ENCODE results near the gene PKP1.

PKP1 gene

DNA sequence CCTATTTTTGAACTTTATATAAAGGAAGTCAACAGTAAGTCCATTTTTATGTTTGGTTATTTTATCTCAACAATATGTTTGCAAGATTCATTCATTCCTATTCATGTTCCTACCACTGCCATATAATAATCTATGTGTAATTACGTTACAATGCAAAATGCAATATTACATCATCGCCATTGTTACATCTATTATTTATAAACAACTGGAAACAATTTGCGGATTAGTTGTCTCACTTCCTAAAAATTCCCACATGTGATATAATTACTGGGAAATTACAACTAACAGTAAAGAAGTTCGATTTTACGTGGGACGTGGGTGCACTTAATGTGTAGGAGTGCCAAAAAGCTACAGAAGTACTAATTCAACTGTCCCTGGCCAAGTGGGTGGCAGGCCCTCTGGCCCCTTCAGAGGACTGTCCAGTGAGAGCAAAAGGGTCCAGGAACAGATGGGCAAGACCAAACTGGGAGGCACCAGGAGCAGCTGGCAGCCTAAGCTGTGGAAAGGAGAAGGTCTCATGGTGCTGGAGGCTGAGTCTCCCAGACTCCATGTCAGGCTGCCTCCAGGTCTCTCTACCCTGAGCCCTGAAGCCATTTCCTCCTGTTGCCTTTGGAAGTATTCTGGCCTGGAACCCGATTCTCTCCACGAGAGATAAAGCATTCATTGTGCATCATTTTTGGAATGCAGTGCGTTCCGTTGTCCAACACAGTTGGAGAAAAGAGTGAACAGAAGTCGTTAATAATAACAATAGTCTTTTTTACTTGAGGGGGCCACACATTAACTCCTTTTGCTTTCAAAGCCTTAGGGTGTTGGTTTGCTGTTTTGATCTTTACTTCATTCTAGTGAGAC lies 51.2 kb downstream of the PKP1 start:
- H3K9ac ChIP-seq (ENCODE audit: low read length) = no peak overlapping the region
- no peak for DNase-seq

GRCh38 chr1:201335174-201335870 lies 52.0 kb downstream of the PKP1 start:
- Histone ChIP-seq H4K20me1 (ENCODE audit: insufficient read depth, low read length) (no peaks in the 10 kb centered on the region), H3K27ac (ENCODE audit: low read length) (no peak overlapping the region), H3K79me2 (ENCODE audit: low read length) (no peaks in the 10 kb centered on the region), H3K4me3 (ENCODE audit: low read length) (no peak overlapping the region), H3K27me3 (replicated peaks; ENCODE audit: insufficient read depth, low read length) (no peaks in the 10 kb centered on the region), H3K9me3 (replicated peaks; ENCODE audit: insufficient read depth, low read length) (no peaks in the 10 kb centered on the region), H3K4me1 (ENCODE audit: low read length) (no peaks in the 10 kb centered on the region), H2AFZ (ENCODE audit: low read length) (no peak overlapping the region), H3K4me2 (ENCODE audit: low read depth, low read length) (no peak overlapping the region), H3K9ac (ENCODE audit: low read length) (no peak overlapping the region), H3K36me3 (replicated peaks; ENCODE audit: insufficient read depth, low read length) (no peaks in the 10 kb centered on the region), H3F3A (ENCODE audit: insufficient read depth, low read length) (no peaks in the 10 kb centered on the region), H3K9me2 (replicated peaks; ENCODE audit: insufficient read depth, low read length) (no peaks in the 10 kb centered on the region)
- TF ChIP-seq EZH2 (optimal IDR thresholded peaks at IDR 0.05; ENCODE audit: low read depth, low read length) (no peak), EZH2phosphoT487 (IDR thresholded peaks at IDR 0.05; ENCODE audit: low read length) (no peak)
- TF ChIP-seq, protein P1, sequence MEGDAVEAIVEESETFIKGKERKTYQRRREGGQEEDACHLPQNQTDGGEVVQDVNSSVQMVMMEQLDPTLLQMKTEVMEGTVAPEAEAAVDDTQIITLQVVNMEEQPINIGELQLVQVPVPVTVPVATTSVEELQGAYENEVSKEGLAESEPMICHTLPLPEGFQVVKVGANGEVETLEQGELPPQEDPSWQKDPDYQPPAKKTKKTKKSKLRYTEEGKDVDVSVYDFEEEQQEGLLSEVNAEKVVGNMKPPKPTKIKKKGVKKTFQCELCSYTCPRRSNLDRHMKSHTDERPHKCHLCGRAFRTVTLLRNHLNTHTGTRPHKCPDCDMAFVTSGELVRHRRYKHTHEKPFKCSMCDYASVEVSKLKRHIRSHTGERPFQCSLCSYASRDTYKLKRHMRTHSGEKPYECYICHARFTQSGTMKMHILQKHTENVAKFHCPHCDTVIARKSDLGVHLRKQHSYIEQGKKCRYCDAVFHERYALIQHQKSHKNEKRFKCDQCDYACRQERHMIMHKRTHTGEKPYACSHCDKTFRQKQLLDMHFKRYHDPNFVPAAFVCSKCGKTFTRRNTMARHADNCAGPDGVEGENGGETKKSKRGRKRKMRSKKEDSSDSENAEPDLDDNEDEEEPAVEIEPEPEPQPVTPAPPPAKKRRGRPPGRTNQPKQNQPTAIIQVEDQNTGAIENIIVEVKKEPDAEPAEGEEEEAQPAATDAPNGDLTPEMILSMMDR (IDR thresholded peaks at IDR 0.05; ENCODE audit: low read length) = no peak
- DNase-seq = no peak

More for the DNA sequence above, 51.2 kb downstream of the PKP1 start:
- Histone ChIP-seq H3K79me2 (ENCODE audit: low read length) (no peaks in the 10 kb centered on the region), H3F3A (ENCODE audit: insufficient read depth, low read length) (no peaks in the 10 kb centered on the region), H4K20me1 (ENCODE audit: insufficient read depth, low read length) (no peaks in the 10 kb centered on the region), H3K9me3 (replicated peaks; ENCODE audit: insufficient read depth, low read length) (no peaks in the 10 kb centered on the region), H3K27ac (ENCODE audit: low read length) (no peak overlapping the region), H3K4me3 (ENCODE audit: low read length) (no peak overlapping the region), H3K36me3 (replicated peaks; ENCODE audit: insufficient read depth, low read length) (no peaks in the 10 kb centered on the region), H3K4me1 (ENCODE audit: low read length) (no peaks in the 10 kb centered on the region), H3K4me2 (ENCODE audit: low read depth, low read length) (no peak overlapping the region), H3K27me3 (replicated peaks; ENCODE audit: insufficient read depth, low read length) (no peaks in the 10 kb centered on the region), H3K9me2 (replicated peaks; ENCODE audit: insufficient read depth, low read length) (no peaks in the 10 kb centered on the region), H2AFZ (ENCODE audit: low read length) (no peak overlapping the region)
- TF ChIP-seq EZH2 (optimal IDR thresholded peaks at IDR 0.05; ENCODE audit: low read depth, low read length) (no peak), EZH2phosphoT487 (IDR thresholded peaks at IDR 0.05; ENCODE audit: low read length) (no peak)
- TF ChIP-seq, protein P1 (IDR thresholded peaks at IDR 0.05; ENCODE audit: low read length) = no peak

- Histone ChIP-seq H3K9me2 (replicated peaks; ENCODE audit: insufficient read depth, low read length) (no peaks in the 10 kb centered on the region), H3K9me3 (replicated peaks; ENCODE audit: insufficient read depth, low read length) (no peaks in the 10 kb centered on the region), H2AFZ (ENCODE audit: low read length) (no peak overlapping the region), H3K4me2 (ENCODE audit: low read depth, low read length) (no peak overlapping the region), H3K9ac (ENCODE audit: low read length) (no peak overlapping the region), H3K79me2 (ENCODE audit: low read length) (no peaks in the 10 kb centered on the region), H3F3A (ENCODE audit: insufficient read depth, low read length) (no peaks in the 10 kb centered on the region), H3K4me3 (ENCODE audit: low read length) (no peak overlapping the region), H3K36me3 (replicated peaks; ENCODE audit: insufficient read depth, low read length) (no peaks in the 10 kb centered on the region), H3K27ac (ENCODE audit: low read length) (no peak overlapping the region), H3K4me1 (ENCODE audit: low read length) (no peaks in the 10 kb centered on the region), H3K27me3 (replicated peaks; ENCODE audit: insufficient read depth, low read length) (no peaks in the 10 kb centered on the region), H4K20me1 (ENCODE audit: insufficient read depth, low read length) (no peaks in the 10 kb centered on the region)
- DNase-seq = no peak
- TF ChIP-seq EZH2 (optimal IDR thresholded peaks at IDR 0.05; ENCODE audit: low read depth, low read length) = no peak
- TF ChIP-seq EZH2phosphoT487 (IDR thresholded peaks at IDR 0.05; ENCODE audit: low read length) = no peak
- TF ChIP-seq, protein P1 (IDR thresholded peaks at IDR 0.05; ENCODE audit: low read length) = no peak
Measured at GRCh38 chr1:201335901-201336300, 52.6 kb downstream of the PKP1 start.

All from MM.1S (cell line).